Measurements from ENCODE around the gene SPECC1L. TPM values are rescaled to one million over a fixed set of nuclear protein-coding genes. Genes with fewer than 3 reads are reported as not detected.

SPECC1L gene
- total RNA-seq, 2 experiments from 2014 or later: 33.5 to 35.7 TPM

DNA sequence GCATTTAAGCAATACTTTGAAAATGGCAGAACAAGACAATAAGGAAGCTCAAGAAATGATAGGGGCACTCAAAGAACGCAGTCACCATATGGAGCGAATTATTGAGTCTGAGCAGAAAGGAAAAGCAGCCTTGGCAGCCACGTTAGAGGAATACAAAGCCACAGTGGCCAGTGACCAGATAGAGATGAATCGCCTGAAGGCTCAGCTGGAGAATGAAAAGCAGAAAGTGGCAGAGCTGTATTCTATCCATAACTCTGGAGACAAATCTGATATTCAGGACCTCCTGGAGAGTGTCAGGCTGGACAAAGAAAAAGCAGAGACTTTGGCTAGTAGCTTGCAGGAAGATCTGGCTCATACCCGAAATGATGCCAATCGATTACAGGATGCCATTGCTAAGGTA is 51.9 kb downstream of the SPECC1L start:
- Mint-ChIP-seq H3K4me1 (ENCODE audit: low read depth) (peaks cover 28% of the 10 kb centered on the region), H3K36me3 (ENCODE audit: low read depth) (peaks cover 17% of the 10 kb centered on the region), H3K9me3 (no peaks in the 10 kb centered on the region), H3K27ac (no peak overlapping the region), H3K4me3 (no peak overlapping the region), H3K27me3 (ENCODE audit: low read depth) (no peaks in the 10 kb centered on the region)
- CTCF ChIA-PET: no interaction called here
- no peak for DNase-seq
- intact Hi-C loops (cut with micrococcal nuclease): no loop called here

DNA sequence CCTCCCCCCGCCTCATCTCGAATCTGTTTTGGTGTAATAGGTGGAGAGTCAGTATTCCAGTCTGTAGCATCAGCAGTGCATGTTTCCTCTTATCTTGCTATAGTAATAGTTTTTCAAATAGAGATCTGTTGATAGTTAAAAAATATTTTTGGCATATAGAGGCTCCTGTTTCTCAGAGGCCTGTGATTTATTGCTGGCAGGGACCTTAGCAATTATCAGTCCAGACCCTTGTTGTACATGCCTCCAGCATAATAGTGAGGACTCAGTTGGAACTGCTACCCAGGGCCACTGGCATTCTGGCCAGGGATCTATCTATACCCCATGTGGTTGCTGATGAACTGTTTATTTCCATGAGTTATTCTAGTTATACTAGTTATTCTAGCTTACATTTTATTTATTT is 52.6 kb downstream of the SPECC1L start:
- intact Hi-C loops (cut with micrococcal nuclease): no loop called here
- Mint-ChIP-seq H3K27me3 (ENCODE audit: low read depth) (no peaks in the 10 kb centered on the region), H3K27ac (no peak overlapping the region)

DNA sequence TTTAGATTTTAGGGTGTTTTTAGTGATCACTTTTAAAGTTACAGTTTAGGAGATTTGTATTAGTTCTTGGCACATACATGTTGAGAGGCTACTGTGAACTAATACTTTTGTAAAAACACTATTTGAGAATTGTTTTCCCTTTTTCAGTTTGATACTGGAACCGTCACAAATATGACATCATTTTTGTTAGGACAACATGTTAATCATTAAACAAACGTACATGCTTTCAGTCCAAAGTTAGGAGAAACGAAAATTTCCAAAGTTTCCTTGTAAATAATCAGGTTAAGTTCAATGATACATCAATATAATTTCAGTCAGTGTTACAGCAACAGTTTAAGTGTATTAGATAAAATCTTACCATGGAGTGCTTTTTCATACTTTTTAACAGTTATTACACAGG is 53.1 kb downstream of the SPECC1L start:
- Mint-ChIP-seq H3K36me3 (ENCODE audit: low read depth) (peaks cover 18% of the 10 kb centered on the region), H3K4me3 (peak overlapping the region; percentile 17), H3K4me1 (ENCODE audit: low read depth) (peaks cover 29% of the 10 kb centered on the region), H3K27ac (peak overlapping the region; percentile 81), H3K9me3 (no peaks in the 10 kb centered on the region), H3K27me3 (ENCODE audit: low read depth) (no peaks in the 10 kb centered on the region)
- intact Hi-C loops (cut with micrococcal nuclease): loop anchor here (1.0 kb wide), 1 partner anchor 111 kb away; no protein-coding TSS in a partner anchor
- no peak for DNase-seq
- CTCF ChIA-PET: interaction anchor here (0.9 to 1.2 kb wide), 3 partner anchors 18 to 202 kb away, joined by 3 read pairs; no protein-coding TSS in a partner anchor

More for the DNA sequence above, 52.6 kb downstream of the SPECC1L start:
- no peak for DNase-seq
- Mint-ChIP-seq H3K4me3 (no peak overlapping the region), H3K9me3 (no peaks in the 10 kb centered on the region), H3K36me3 (ENCODE audit: low read depth) (peaks cover 17% of the 10 kb centered on the region), H3K4me1 (ENCODE audit: low read depth) (peaks cover 28% of the 10 kb centered on the region)
- CTCF ChIA-PET: no interaction called here

DNA sequence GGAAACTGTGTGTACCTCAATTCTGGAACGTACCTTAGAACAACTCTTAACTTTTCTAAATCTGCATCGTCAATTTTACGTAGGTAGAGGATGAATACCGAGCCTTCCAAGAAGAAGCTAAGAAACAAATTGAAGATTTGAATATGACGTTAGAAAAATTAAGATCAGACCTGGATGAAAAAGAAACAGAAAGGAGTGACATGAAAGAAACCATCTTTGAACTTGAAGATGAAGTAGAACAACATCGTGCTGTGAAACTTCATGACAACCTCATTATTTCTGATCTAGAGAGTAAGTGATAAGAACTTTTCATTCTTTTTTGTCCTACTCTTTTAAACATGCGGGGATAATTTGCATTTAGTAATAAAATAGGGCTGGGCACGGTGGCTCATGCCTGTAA is 53.5 kb downstream of the SPECC1L start:
- no peaks in the 10 kb centered on the region for H3K9me3 Mint-ChIP-seq
- no peak for DNase-seq
- H3K4me1 Mint-ChIP-seq (ENCODE audit: low read depth): peaks cover 32% of the 10 kb centered on the region
- CTCF ChIA-PET: interaction anchor here (0.9 to 1.2 kb wide), 4 partner anchors 19 to 201 kb away, joined by 3 read pairs; no protein-coding TSS in a partner anchor
- H3K4me3 Mint-ChIP-seq: peak overlapping the region; percentile 17
- H3K27ac Mint-ChIP-seq: peak overlapping the region; percentile 81
- intact Hi-C loops (cut with micrococcal nuclease): loop anchor here (1.0 kb wide), 1 partner anchor 110 kb away; no protein-coding TSS in a partner anchor
- H3K36me3 Mint-ChIP-seq (ENCODE audit: low read depth): peaks cover 18% of the 10 kb centered on the region
- H3K27me3 Mint-ChIP-seq (ENCODE audit: low read depth): no peaks in the 10 kb centered on the region

DNA sequence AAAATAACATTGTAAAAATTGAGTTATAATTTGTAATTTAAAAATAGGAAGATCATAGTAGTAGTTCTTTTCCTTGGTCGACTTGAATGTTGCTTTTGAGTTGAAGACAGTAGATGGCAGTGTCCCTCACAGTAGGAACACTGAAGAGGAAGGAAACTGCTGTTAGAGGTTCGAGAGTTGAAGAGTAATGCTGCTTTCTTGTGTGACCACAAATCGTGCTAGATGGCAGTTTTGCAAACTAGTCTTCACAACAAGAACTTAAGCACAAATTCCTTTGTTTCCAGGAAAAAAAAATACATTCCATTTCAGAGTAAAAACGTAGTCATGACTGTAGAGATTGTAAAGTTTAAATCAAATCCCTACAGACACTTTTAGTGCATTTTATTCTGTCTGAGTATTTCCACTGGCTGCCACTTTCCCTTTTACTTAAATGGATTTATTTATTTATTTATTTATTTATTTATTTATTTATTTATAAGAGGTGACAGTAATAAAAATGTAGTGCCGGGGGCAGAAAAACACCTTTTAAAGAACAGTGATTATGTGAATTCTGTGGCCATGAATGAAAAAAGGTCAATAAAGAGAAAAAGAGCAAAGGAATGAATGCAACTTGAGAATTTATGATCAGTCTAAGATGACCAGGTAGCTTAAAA is 54.6 kb downstream of the SPECC1L start:
- no peaks in the 10 kb centered on the region for H3K9me3 Mint-ChIP-seq

DNA sequence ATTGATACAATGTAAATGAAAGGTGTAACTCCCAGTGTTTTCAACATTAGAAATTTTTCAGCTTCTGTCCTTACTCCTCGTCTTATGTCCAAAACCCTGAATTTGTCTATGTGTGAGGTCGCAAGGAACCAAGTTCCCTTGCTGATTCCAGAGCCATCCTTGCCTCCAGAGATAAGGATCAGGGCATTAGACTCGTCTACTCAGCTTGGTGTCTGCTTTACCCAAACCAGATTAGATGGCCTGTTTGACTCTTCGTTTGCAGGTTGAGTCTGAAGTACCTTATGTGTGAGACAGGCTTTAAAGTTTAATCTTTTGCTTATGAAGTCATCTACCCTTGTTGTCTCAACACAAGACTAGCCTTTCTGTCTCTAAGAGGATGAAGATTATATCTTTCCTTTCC is 55.6 kb downstream of the SPECC1L start:
- Mint-ChIP-seq H3K4me3 (no peak overlapping the region), H3K36me3 (ENCODE audit: low read depth) (peaks cover 31% of the 10 kb centered on the region), H3K27me3 (ENCODE audit: low read depth) (no peaks in the 10 kb centered on the region), H3K27ac (peak overlapping the region; percentile 56), H3K4me1 (ENCODE audit: low read depth) (peaks cover 38% of the 10 kb centered on the region), H3K9me3 (no peaks in the 10 kb centered on the region)
- DNase-seq: no peak
- intact Hi-C loops (cut with micrococcal nuclease): loop anchor here (5.0 kb wide), 2 partner anchors 66 to 96 kb away; no protein-coding TSS in a partner anchor
- CTCF ChIA-PET: interaction anchor here (0.8 to 1.0 kb wide), 2 partner anchors 9 to 189 kb away, joined by 3 to 4 read pairs; no protein-coding TSS in a partner anchor

More for the DNA sequence above, 54.6 kb downstream of the SPECC1L start:
- CTCF ChIA-PET: interaction anchor here (0.6 to 0.9 kb wide), 2 partner anchors 171 to 408 kb away, joined by 3 to 7 read pairs; no protein-coding TSS in a partner anchor
- DNase-seq: peak; percentile 31
- Mint-ChIP-seq H3K27me3 (ENCODE audit: low read depth) (no peaks in the 10 kb centered on the region), H3K27ac (peak overlapping the region; percentile 35), H3K4me1 (ENCODE audit: low read depth) (peaks cover 38% of the 10 kb centered on the region), H3K4me3 (no peak overlapping the region), H3K36me3 (ENCODE audit: low read depth) (peaks cover 26% of the 10 kb centered on the region)
- intact Hi-C loops (cut with micrococcal nuclease): loop anchor here (1.0 to 5.0 kb wide), 5 partner anchors 67 to 200 kb away; no protein-coding TSS in a partner anchor

DNA sequence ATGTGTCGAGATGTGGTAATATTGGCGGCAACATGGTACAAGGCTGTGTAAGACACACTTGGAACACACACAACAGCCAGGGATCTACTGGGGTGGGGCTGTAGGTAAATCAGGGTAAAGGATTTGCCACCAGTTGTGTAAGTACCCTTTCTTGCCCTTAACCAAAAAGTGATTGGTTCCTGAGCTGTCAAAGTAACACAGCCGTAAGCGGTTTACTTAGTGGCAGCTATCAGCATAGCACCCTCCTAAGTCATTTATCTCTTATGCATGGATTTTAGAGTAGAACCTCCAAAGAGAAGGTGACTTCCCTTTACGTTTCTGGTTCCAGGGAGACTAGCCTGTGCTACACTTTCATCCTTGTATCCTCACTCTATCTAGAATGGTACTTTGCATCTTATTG is 57.2 kb downstream of the SPECC1L start:
- DNase-seq: no peak
- no peaks in the 10 kb centered on the region for H3K27me3 Mint-ChIP-seq (ENCODE audit: low read depth)
- no peaks in the 10 kb centered on the region for H3K9me3 Mint-ChIP-seq
- H3K4me3 Mint-ChIP-seq: no peak overlapping the region
- CTCF ChIA-PET: interaction anchor here (1.3 kb wide), 1 partner anchor 14 kb away, joined by 4 read pairs; no protein-coding TSS in a partner anchor
- H3K27ac Mint-ChIP-seq: no peak overlapping the region
- peaks cover 36% of the 10 kb centered on the region for H3K4me1 Mint-ChIP-seq (ENCODE audit: low read depth)
- intact Hi-C loops (cut with micrococcal nuclease): loop anchor here (5.0 kb wide), 2 partner anchors 64 to 94 kb away; no protein-coding TSS in a partner anchor
- peaks cover 29% of the 10 kb centered on the region for H3K36me3 Mint-ChIP-seq (ENCODE audit: low read depth)

DNA sequence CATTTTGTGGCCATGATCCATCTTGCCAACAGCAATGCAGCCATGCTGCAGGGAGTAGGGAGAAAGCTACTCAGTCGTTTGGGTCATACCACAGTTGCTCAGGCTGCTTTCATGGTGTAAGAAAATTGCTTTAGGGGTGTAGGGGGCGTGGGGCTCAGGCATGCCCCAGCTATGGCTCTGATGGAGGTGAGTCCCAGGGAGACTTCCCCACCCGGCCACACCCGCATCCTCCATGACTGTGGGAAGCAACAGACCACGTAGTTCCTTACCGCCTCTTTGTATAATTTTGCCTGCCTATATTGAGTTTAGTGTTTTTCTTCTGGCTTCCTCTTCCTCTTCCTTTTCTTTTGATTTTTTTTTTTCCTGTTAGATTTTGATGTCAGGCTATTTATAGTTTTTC is 58.8 kb downstream of the SPECC1L start:
- Mint-ChIP-seq H3K27ac (no peak overlapping the region), H3K4me3 (no peak overlapping the region), H3K27me3 (ENCODE audit: low read depth) (no peaks in the 10 kb centered on the region), H3K9me3 (no peaks in the 10 kb centered on the region), H3K4me1 (ENCODE audit: low read depth) (peaks cover 24% of the 10 kb centered on the region), H3K36me3 (ENCODE audit: low read depth) (peaks cover 28% of the 10 kb centered on the region)
- CTCF ChIA-PET: interaction anchor here (0.6 kb wide), 1 partner anchor 9 kb away, joined by 3 read pairs; no protein-coding TSS in a partner anchor
- intact Hi-C loops (cut with micrococcal nuclease): loop anchor here (5.0 kb wide), 2 partner anchors 63 to 93 kb away; no protein-coding TSS in a partner anchor
- no peak for DNase-seq

DNA sequence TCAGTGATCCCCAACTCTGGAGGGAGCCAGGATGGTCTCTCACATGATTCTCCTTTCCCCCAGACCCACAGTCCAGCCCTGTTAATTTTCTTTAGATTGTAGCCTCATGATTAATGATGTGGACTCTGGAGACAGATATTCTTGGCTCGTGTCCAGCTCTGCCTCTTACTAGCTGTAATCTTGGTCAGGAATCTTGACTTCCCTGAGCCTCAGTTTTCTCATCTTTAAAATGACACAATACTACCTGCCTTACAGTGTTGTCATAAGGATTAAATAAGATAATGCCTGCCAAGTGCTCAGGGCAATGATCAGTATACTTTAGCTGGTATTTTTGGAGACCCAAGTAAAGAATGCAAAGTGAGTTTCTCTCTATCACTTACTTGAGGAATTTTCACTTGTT is 60.0 kb downstream of the SPECC1L start:
- Mint-ChIP-seq H3K27ac (no peak overlapping the region), H3K4me3 (no peak overlapping the region), H3K36me3 (ENCODE audit: low read depth) (peaks cover 30% of the 10 kb centered on the region), H3K9me3 (no peaks in the 10 kb centered on the region), H3K27me3 (ENCODE audit: low read depth) (no peaks in the 10 kb centered on the region), H3K4me1 (ENCODE audit: low read depth) (peaks cover 22% of the 10 kb centered on the region)
- CTCF ChIA-PET: no interaction called here
- intact Hi-C loops (cut with micrococcal nuclease): no loop called here
- no peak for DNase-seq

DNA sequence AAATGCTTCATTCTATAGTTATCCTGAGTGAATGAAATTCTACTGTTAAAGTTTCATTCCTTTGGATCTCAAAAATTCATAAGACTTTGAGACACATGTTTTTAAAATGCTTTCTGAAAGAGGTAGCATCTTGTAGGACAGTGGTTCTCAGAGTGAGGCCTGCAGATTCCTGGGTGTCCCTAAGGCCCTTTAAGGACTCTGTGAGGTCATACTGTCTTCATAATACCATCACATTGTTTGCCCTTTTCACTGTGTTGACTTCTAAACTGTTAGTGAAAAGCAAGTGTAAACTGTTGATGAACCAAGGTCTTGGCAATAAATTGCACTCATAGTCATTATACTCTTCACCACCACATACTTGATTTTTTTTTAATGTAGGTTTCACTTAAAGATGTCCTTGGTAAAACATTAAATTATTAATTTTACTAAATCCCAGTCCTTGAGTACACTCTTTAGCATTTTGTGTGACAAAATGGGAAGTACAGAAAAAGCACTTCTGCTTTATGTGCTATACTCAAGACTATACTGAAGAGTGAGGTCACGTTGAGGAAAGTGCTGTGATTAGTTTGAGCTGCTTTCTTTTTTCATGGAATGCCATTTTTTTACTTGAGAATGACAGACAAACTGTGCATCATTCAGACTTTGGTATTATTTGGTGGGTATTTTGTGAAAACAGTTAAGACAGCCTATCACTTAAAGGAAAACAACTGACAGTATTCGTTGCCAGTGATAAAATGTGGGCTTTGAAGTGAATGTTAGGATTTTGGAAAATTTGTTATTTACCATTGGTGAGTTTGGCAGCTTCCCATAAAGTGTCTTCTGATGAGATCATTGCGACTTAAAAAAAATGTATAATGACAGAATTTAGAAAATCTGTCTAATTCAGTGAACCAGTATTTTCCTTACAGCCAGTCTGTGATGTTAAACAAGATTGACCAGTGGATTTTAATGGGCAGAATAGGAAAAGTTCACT is 61.1 kb downstream of the SPECC1L start:
- DNase-seq: no peak
- Mint-ChIP-seq H3K9me3 (no peaks in the 10 kb centered on the region), H3K4me1 (ENCODE audit: low read depth) (peaks cover 17% of the 10 kb centered on the region), H3K36me3 (ENCODE audit: low read depth) (peaks cover 26% of the 10 kb centered on the region), H3K4me3 (no peak overlapping the region), H3K27ac (no peak overlapping the region), H3K27me3 (ENCODE audit: low read depth) (no peaks in the 10 kb centered on the region)
- intact Hi-C loops (cut with micrococcal nuclease): no loop called here
- CTCF ChIA-PET: interaction anchor here (0.6 to 1.0 kb wide), 2 partner anchors 9 to 15 kb away, joined by 3 read pairs; no protein-coding TSS in a partner anchor

DNA sequence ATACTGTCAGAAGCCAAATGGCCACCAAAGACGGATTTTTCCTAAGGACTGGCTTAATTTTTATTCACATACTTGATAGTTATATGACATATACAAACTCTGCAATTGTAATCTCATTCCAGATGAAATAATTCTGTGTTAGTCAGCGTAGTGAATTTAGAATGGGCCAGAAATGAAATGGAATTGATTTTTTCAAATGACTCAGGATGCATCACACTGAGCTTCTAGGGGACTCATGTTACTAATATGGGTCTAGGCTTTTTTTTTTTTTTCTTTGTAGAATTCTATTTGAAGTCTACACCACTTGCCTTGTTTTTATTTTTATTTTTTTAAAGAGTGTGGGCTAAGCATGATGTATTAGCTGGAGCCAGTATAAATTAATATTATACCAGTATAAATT is 62.7 kb downstream of the SPECC1L start:
- CTCF ChIA-PET: interaction anchor here (0.7 to 1.6 kb wide), 3 partner anchors 61 to 169 kb away, joined by 3 to 4 read pairs (median 3); no protein-coding TSS in a partner anchor
- intact Hi-C loops (cut with micrococcal nuclease): no loop called here
- peaks cover 26% of the 10 kb centered on the region for H3K36me3 Mint-ChIP-seq (ENCODE audit: low read depth)

DNA sequence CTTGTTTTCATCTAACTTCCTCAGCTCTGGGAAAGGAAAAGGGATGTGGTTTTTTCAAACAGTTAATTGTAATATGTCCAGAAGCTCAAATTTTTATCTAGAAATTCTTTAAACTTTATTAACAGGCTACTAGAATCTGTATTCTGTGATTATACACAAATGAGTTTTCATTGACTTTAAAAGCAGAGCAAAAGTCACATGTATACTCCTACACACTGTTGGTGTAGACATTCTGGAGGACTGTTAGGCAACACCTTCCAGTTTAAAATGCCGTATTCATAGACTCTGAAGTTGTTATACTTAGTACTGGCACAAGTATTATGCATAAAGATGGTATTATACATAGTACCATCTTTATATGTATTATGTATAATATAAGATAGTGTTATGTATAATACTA is 64.9 kb downstream of the SPECC1L start:
- H3K36me3 Mint-ChIP-seq (ENCODE audit: low read depth): peaks cover 22% of the 10 kb centered on the region

More for the DNA sequence above, 62.7 kb downstream of the SPECC1L start:
- Mint-ChIP-seq H3K4me1 (ENCODE audit: low read depth) (peaks cover 17% of the 10 kb centered on the region), H3K27me3 (ENCODE audit: low read depth) (no peaks in the 10 kb centered on the region), H3K4me3 (no peak overlapping the region), H3K9me3 (no peaks in the 10 kb centered on the region), H3K27ac (no peak overlapping the region)
- DNase-seq: no peak

More for the DNA sequence above, 64.9 kb downstream of the SPECC1L start:
- Mint-ChIP-seq H3K27me3 (ENCODE audit: low read depth) (no peaks in the 10 kb centered on the region), H3K4me3 (no peak overlapping the region), H3K27ac (no peak overlapping the region), H3K4me1 (ENCODE audit: low read depth) (peaks cover 7% of the 10 kb centered on the region), H3K9me3 (no peaks in the 10 kb centered on the region)
- intact Hi-C loops (cut with micrococcal nuclease): no loop called here
- no peak for DNase-seq
- CTCF ChIA-PET: interaction anchor here (0.5 kb wide), 1 partner anchor 9 kb away, joined by 3 read pairs; no protein-coding TSS in a partner anchor
